Stimulated activated CD4-positive, alpha-beta T cell treated with anti-CD3 and anti-CD28 coated beads, Interleukin-2, amount 100 ng/mL, for 48 hours (primary cell): ENCODE measurements around the gene KCNJ12.
"Not testable (repeated sequence)": the region's sequence is repeated elsewhere in the genome, so short reads cannot be mapped to it uniquely, and the experiment has no call there.

Experiments
- DNase-seq, 2 donors: peaks; one replicate each; pipeline ENCODE4 v3.0.0-alpha.2; 2020

The KCNJ12 gene

DNA sequence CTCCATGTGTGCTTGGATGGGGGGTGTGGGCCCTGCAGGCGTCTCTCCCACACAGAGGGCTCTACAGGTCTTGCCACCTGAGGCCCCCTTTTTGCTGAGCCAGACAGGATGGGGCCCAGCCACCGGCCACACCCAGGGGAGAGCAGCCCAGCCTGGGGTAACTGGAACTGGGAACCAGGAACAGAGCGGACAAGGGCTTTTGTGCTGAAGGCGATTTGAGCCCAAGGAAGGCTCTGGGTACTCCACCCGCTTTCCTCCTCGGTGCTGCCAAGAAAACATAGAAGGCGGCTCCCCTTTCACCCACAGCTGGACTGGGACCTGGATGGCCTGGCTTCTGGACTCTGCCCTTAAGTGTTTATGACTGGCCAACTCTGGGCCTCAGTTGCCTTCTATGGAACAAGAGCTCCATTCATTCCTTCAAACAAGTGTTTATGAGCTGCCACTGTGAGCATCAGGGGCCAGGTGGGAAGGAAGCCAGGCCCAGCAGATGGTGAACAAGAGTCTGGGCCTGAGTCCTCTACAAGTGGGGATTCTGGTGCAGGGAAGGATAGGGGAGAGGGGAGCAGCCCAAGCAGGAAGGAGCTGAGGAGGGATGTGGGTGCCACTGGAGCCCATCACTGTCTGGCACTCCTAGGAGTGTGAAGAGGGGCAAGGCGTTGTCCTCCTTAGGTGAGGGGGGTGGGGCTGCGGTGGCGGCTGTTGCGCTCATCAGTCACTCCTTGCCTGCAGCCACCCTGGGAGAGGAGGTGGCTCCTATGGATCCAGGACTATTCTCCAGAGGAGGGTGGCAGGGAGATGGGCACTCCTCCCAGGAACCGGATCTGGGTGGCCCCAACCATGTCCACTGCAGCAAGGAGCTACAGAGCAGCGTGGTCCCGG, 46.4 kb downstream of the KCNJ12 start:
- not testable (repeated sequence) for DNase-seq

DNA sequence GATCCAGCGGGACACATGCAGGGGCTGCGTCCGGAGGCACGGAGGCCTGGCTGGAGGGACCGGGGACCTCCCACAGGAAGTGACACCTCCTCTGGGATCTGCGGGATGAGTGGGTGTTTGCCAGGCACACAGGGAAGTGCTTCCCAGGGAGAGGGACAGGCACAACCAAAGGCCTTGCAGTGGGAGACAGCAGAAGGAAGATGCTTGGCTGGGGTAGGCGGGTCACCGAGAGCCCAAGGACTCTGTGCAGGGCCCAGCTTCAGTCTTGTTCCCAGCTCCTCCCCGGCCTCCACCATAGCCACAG, 47.0 kb downstream of the KCNJ12 start:
- DNase-seq, result not testable (repeated sequence)

DNA sequence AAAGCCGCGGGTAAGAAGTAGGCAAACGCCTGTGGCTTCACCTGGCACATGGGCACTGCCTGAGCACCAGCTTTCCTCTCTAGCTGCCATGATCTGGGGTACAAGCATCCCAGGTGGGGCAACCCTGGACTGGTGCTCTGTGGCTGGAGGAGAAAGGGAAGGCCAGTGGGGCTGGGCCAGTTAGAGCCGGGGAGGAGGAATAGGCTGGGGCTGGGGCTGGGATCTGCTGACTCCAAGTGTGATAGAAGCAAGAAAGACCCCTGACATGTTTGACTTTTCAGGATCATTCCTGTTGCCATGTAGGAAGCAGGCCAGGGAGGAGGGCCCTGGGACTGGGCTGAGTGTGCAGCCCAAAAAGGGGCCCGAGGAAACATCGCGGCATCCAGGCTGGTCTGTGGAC, 48.5 kb downstream of the KCNJ12 start:
- not testable (repeated sequence) for DNase-seq

DNA sequence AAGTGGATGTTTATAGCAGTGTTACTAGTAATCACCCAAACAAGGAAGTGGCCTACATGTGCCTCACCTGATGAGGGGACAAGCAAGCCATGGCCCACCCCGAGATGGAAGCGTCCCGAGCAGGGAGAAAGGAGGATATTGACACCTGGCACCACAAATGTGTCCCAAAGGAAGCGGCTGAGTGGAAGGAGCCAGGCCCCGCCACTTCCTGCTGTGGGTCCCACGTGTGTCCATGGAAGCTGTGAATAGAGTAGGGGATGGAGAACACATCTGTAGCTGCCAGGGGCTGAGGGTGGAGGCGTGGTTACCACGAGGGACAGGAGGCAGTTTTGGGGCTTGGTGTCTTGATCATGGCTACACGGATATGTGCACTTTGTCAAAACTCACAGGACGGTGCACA, 49.2 kb downstream of the KCNJ12 start:
- DNase-seq, result no peak

DNA sequence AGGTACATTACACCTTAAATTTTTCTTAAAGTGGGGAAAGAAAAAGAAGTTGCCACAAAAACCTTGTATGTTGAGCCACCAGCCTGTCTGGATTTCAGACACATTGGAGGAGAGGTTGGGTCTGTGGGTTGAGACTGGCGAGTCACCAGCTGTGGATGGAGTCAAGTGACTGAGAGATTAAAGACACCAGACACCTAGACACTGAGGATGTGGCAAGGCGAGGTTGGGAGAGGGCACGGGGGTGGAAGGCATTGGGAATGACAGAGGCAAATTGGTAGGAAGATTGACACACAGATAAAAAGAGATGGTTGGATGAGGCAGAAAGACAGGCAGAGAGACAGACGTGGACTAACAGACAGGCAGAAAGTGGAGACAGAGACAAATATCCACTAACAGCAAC, 49.6 kb downstream of the KCNJ12 start:
- no peak for DNase-seq

DNA sequence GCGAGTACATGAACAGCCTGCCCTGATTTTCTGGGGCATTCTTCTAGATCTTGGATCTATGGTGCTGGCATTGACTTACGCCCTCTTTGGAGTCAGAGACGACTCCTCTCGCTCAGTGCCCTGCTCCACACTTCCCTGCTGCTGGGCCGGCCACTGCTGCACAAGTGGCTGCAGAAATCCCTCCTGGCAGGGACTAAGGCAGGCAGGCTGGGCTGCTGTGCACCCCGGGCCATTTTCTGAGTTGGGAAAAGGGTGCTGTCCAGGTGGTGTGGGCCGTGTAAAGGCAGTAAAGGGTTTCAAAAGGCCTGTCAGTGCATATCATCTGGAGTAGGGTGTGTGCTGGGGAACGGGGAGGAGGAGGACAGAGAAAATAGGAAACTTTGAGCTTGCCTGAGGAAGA, 50.1 kb downstream of the KCNJ12 start:
- not testable (repeated sequence) for DNase-seq

DNA sequence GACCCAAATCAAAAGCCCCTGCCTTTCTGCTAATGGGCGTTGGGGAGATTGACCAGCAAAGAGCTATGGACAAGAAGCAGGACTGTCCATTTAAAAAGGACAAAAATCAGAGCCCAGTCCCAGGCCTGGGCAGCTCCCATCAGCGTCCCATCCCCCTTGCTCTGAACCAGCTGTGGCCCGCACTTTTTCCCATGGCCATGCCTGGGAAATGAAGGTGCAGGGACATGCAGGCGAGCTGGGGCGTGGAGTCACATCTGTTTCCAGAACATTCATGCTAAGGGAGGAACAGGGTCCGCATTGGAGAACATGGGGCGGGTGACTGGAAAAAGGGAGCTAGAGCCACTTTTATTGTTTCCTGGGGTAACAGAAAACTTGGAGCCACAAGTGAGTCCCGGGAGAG, 50.7 kb downstream of the KCNJ12 start:
- DNase-seq, result not testable (repeated sequence)

DNA sequence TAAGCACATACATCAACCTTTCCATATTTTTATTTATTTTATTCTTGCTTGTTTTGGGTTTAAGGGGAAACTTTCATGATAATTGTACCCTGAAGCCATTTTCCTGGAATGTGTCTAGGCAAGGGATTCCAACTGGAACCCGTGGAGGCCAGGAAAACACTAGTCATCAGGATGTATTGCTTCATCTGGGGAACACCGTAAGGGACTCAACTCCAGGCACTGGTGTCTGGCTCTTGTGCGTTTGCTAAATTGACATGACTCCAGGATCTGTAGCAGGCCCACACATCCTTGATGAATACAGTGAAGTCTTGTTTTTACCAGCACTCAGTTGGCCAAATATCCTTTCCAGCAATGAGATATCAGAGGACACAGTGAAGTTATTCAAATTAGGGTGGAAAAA, 51.6 kb downstream of the KCNJ12 start:
- not testable (repeated sequence) for DNase-seq

DNA sequence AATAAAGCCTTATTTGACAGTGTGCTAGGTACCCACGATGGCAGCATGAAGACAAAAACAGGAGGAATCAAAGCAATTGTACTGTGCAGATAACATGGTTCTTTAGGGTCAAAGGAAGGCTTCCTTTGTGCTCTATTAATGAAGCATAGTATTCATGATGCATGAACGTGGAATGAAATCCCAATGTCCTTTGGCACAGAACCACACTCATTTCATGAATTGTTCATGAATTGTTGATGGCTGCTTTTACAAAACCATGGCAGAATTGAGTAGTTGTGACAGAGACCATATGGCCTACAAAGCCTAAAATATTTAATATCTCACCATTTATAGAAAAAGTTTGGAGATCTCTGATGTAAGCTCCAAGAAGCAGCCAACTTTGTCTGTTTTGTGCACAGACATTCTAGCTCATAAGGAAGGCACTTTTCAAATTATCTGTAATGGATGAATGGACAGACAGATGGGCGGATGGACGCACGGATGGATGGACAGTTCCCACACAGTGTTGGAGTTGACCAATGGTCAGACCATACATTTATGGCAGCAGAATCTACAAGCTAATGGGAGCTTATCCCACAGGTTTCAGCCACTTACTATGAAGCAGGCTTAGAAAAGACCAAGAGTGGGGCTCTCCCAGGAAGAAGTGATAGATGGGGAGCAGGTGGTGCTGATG, 52.7 kb downstream of the KCNJ12 start:
- DNase-seq, result not testable (repeated sequence)

DNA sequence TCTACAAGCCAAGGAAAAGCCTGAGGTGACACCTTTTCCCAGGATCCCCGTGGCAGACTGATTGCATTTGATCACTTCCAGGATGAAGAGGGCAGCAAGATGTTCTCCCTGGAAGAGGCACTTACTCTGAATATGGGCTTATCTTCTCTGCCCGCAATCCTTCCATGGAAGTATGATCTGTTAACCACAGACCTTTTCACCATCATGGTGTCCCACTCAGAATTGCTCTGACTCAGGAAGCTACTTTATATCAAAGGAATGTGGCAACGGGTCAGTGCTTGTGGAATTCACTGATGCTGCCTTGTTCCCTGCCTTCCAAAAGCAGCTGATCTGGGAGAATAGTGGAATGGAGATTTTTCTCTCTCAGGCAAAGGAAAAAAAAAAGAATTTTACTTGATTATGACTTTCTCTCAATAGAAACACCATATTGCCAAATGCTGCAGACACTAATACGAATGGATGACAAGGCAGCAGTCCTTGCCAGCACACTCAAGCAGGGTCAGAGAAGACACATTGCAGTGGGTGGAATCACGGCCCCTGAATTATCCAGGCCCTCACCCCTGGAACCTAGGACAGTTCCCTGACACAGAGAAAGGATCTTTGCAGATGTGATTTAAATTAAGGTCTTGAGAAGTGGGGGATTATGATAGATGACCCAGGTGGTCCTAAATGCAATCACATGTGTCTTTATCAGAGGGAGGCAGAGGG, 53.9 kb downstream of the KCNJ12 start:
- DNase-seq, result not testable (repeated sequence)

DNA sequence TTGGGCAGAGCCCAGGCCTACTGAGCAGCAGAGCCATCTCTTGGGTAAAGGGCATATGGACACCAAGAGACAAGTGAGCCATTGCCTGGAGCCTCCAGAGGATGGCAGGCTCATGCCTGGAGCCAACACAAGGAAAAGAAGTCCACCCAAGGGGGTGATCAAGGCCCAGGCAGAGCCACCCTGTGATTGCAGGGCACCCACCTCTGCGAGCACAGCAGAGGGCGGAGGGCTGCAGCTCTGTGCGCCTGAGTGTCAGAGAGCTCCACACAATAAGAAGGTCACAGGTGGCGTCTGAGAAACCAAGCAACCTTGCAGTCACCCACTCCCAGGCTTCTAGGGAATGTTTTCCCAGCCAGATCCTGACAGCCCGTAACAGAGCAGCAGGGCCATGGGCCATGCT, 57.8 kb downstream of the KCNJ12 start:
- DNase-seq, result not testable (repeated sequence)

DNA sequence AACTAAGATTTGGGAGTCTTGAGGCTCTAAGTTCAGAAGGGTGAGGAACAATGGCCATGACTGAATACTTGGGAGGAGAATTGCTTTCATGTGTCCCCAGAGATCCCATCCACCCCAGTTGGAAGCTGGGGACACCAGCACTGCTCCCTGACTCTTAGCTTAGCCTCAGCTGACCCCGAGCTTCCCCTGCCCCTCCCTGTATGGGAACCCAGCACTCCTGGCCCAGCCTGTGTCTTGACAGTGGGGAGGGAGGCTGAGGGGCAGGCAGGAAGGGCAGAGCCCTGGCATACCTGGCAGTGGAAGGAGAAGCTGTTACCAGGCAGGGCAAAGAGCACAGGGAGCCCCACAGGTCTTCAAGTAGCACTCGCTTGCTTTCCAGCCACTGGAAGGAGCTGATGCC, 58.8 kb downstream of the KCNJ12 start:
- not testable (repeated sequence) for DNase-seq

DNA sequence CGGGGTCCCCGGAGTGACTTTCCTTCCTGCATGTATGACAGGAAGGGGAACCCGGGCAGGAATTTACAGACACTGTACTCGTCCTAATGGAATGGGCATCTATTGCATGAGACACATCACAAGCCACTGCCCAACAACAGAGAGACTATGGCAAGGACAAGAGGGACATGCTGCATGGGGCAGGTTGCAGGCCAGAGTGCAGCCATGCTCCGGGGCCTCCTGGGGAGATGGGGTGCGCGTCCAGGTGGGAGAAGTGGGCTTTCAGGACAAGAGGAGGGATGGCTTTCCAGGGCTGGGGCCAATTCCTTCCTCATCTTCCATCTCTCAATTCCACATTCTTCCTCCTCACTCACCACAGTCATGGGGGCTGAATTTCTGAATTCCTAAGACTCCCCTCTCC, 60.3 kb downstream of the KCNJ12 start:
- DNase-seq, result not testable (repeated sequence)

DNA sequence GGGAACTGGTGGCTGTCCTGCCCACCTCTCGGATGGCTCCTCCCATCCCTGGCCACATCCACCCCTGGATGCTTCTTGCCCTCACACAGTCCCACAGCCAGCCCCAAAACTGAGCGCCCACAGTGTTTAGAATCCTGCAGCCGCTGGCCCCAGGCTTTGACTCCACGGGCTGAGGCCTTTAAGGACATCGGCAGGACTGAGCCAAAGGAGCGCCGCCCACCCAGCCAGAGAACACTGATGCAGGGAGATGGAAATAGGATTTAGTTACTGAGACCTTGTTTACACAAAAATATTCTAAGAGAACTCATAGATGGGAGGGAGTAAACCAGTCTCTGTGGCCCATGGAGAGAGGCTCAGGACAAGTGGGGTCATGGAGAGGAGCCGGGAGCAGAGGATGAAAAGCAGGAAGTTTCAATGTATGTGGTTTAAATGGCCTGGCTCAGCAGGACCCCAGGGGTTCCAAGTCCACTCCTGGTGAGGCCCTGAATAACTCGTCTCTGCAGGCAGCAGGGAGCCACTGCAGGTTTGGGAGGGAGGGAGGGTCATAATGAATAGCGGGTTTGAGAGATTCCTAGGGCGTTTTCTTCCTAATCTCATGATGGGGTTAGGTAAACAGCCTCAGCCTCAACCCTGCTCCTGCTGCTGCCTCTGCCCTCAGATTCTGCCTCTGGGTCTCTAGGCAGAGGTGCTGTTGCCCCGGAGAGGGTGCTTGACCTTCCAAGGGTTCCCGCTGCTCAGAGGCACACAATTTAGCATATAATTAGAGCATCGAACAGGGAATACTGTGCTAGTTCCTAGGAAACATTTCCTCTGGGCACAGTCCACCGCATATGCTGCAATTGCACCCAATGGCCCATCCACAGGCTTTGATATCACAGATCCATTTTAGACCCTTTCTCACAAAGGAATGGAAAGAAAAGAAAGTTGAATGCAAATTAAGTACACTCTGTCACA, 61.0 kb downstream of the KCNJ12 start:
- not testable (repeated sequence) for DNase-seq

DNA sequence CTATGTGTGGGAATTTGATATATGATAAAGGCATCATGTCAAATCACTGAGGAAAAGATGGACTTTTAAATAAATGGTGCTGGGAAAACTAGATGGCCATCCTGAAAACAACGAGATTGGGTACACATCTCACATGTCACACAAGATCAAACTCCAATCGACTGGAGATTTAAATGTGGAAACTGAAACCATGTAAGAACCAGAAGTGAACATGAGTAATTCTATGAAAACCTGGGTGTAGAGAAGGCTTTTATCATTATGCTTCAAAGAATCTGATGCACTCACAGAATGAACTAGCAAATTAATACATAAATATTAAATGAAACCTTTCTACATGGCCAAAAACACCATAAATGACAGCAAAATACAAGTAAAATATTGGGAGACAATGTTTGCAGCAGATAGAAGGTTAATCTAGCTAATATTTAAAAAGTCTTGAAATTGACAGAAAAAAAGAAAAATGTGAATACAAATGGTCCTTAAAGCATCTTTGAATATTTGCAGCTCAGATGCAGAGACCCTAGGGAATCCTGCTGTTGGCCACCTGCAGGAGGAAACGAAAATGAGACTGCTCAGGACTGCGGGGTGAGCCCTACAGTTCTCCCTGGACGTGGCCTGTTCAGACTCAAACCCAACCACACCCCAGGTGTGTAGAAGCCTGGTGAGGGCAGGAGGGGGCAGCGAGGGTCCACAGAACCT, 62.3 kb downstream of the KCNJ12 start:
- DNase-seq, result not testable (repeated sequence)

DNA sequence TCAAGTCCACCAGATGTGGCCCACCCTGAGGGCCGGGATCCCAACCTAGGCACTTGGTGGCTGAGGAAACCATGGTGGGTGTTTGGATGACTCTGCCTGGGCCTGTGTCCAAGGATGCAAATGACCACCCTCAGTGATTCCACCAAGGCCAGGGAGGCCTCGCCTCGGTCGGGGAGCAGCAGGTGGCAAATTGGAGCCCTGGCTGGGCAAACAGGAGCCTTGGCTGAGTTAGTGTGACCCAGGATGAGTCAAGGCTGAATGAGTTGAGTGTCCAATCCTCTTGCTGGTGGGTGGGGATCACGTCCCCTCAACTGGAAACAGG, 62.8 kb downstream of the KCNJ12 start:
- not testable (repeated sequence) for DNase-seq

DNA sequence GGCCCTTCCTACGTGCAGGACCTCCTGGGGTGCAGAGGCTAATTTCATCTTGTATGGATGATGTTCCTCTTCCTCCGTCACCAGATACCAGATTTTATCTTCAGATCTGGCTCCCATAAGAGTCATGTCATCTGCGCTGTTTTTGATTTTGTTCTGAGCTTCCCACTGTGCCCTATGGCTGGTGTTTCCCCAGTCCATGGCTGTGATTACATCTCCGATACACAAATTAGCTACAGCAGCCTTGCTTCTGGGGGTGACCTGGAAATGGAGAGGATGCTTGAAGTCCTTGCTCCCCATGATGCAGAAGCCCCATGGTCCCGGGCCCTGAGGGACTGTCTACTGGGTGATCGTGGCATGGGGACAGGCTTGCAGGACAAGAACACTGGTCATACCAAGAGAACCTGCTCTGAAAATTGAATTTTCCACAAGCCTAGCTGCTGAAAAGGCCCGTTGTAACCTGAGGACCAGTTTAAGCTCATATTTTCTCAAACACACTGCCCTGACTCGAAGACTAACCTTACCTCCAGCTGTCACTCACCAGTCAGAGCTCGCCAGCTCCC, 69.0 kb downstream of the KCNJ12 start:
- DNase-seq, result no peak

DNA sequence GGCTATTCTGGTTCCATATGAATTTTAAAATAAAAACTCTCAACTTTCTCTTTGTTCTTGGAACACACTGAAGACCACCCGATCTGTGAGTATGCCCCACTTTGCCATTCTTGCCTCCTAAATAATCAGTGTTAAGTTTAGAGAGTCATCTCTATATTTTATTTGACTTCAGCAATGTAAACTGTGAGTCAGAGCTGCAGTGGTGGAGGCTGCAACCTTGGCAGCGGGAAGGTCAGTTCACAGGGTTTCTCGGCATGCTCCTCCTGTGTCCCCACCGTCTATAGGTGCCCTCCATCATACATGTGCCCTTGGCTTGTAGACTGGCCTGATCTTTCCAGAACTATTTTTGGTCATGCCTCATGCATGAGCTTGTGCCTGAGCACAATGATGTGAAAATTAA, 71.4 kb downstream of the KCNJ12 start:
- DNase-seq, result not testable (repeated sequence)

DNA sequence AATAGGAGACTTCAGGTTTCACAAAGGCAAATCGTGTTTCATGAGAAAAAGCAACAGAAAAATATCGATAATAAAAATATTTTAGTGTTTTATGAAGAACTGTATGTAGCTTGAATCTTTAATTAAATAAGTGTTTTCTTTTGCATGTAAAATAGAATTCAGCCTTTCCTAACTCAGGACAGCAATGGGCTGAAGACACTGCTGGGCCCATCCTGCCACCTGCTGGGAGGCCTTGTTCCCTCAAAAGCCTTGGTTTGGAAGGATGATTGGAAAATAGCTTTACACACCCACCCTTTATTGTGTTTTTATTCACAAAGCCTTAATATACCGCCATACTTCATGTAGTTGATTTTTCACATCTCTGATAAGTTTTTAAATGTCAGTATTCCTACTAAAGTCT, 73.7 kb downstream of the KCNJ12 start:
- DNase-seq, result not testable (repeated sequence)

DNA sequence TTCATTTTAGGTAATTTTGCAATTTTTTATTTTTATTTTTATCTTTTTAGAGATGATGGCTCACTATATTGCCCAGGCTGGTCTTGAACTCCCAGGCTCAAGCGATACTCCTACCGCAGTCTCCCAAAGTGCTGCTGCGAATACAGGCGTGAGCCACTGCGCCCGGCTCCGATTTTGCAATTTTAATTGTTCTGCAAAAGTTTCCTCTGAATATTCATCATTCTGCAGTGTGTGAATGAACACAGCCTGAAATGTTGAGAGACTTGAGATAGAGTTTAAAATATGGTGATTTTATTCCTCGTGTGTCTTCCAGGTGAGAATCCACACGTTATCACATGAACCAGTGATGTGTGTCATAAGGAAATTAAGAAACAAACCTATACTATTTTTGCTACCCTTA, 75.8 kb downstream of the KCNJ12 start:
- DNase-seq, result no peak

DNA sequence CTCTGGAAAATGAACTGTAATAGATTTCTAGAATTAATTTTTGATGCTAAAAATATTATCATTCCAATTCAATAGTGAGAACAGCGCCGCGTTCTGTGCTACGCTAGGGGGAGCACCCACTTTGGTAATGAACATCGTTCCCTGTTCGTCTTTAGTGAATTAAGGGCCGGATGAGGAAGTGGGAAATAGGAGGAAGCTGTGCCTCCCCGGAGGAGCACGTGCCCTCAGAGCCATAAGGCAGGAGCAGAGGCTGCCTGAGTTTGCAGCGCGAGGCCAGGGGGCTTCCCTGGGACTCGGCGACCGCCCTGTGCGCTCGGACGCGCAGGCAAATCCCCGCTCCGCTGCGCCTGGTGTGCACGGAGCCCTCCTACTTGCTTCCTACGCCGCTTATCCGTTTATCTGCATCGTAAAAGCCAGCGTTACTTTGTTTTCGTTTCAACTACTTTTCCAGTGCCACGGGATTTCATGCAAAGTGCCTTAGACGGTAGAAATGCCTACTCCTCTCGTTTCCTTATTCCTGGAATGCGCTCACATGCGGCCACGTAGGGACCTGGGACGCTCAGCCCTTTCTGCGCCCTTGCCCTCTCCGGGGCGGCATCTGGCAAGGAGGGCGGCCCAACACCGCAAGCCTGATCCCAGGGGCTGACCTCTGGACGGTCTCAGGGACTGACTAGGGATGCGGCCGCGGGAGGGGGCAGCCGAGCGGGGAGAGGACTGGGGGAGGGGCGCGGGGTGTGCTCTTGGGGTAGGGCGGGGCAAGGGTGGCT, 76.4 kb downstream of the KCNJ12 start:
- DNase-seq, result peak; percentile 9 to 11
